Fibroblast of villous mesenchyme (primary cell): ENCODE data around the gene DAAM2. TPM values are rescaled to one million over a fixed set of nuclear protein-coding genes. Genes with fewer than 3 reads are reported as not detected.

Experiments
- DNase-seq: peaks from one replicate; pipeline ENCODE4 v3.0.0-alpha.2; 2010; ENCODE audit warnings: low read depth
- H3K4me3 ChIP-seq: 2 replicates; pipeline ENCODE4 v1.5.1; 2011; ENCODE audit warnings: low read depth, mild to moderate bottlenecking, low read length
- total RNA-seq: library from RNA; depleted of rRNA; stranded (reverse); fragments of >200 nt; gene quantifications from 2 replicates; pipeline ENCODE4 v1.2.3, GENCODE V29; 2012
- TF ChIP-seq, protein P1 (sequence below): IDR thresholded peaks from 2 replicates; pipeline ENCODE4 v1.5.1; 2012; ENCODE audit warnings: low read depth, mild to moderate bottlenecking, low read length; ENCODE audit not compliant: insufficient read depth

DAAM2 gene
- total RNA-seq, 1 donor, result 13.8 TPM

DNA sequence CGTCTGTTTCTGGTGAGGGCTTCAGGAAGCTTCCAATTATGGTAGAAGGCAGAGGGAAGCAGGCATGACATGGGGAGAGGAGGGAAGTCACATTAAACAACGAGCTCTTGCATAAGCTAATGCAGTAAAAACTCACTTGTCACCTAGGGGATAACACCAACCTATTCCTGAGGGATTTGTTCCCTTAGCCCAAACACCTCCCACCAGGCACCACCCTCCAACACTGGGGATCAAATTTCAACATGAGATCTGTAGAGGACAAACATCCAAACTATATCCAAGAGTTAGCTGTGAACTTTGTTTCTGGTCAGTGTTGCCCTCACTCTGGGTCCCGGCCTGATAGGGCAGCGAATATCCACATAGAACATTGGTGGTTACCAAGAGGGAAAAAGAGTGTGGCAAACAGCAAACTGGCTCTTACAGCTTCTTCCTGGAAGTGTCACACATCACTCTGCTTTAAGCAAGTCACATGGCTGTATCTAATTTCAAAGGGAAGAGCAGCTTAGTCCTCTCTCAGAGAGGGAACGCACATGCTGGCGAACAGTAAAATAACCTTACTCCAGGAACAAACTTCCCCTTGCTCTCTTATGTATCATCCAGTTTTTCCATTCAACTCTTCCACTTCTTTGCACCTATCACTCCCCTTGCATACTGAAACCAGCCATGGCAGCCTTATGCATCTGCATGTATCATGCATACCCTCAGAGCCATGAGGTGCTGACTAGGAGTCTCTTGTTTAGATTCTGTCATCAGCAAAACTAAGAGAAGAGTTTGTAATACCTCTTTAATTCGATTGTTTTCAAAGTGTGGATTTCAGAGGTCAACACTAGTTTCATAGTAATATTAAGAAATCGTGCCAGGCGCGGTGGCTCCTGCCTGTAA lies 146.8 kb downstream of the DAAM2 start:
- DNase-seq, result no peak
- TF ChIP-seq, protein P1, sequence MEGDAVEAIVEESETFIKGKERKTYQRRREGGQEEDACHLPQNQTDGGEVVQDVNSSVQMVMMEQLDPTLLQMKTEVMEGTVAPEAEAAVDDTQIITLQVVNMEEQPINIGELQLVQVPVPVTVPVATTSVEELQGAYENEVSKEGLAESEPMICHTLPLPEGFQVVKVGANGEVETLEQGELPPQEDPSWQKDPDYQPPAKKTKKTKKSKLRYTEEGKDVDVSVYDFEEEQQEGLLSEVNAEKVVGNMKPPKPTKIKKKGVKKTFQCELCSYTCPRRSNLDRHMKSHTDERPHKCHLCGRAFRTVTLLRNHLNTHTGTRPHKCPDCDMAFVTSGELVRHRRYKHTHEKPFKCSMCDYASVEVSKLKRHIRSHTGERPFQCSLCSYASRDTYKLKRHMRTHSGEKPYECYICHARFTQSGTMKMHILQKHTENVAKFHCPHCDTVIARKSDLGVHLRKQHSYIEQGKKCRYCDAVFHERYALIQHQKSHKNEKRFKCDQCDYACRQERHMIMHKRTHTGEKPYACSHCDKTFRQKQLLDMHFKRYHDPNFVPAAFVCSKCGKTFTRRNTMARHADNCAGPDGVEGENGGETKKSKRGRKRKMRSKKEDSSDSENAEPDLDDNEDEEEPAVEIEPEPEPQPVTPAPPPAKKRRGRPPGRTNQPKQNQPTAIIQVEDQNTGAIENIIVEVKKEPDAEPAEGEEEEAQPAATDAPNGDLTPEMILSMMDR, result no peak
- H3K4me3 ChIP-seq, result no peak overlapping the region

- no peak for DNase-seq
- H3K4me3 ChIP-seq, result no peak overlapping the region
- TF ChIP-seq, protein P1, result no peak
Measured at GRCh38 chr6:39941138-39941537, 149.0 kb downstream of the DAAM2 start.

- no peak overlapping the region for H3K4me3 ChIP-seq
- TF ChIP-seq, protein P1, result no peak
- no peak for DNase-seq
Measured at GRCh38 chr6:39941820-39942219, 149.6 kb downstream of the DAAM2 start.

DNA sequence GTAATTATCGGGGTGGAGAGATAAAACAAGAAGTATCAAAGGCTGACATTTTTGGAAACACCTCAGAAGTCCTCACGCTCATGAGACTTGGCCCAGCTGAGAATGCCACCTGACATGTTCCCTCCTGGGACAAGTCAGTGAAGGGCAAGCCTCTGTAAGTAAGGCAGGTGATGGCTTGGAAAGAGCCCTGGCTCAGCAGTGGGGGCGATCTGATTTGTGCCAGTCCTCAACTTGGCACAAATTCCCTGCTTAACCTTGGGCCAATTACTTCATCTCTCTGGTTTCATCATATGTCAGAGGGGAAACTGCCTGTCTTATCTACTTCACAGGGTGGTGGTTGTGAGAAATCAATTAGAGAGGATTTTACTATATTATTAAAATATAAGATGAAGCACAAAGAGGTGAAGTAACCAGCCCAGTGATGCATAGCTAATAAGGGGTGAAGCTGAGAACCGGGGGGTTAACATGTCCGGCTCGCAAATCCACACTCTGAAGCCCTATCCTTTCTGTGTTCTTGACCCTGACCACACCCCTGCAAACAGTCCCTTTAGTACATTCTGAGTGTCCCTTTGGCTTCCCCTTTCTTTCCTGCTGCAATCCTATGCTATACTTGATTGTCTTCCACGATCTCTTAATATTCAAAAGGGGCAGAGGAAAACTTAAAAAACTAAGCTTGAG lies 150.9 kb downstream of the DAAM2 start:
- no peak overlapping the region for H3K4me3 ChIP-seq
- TF ChIP-seq, protein P1, result no peak
- DNase-seq, result no peak

DNA sequence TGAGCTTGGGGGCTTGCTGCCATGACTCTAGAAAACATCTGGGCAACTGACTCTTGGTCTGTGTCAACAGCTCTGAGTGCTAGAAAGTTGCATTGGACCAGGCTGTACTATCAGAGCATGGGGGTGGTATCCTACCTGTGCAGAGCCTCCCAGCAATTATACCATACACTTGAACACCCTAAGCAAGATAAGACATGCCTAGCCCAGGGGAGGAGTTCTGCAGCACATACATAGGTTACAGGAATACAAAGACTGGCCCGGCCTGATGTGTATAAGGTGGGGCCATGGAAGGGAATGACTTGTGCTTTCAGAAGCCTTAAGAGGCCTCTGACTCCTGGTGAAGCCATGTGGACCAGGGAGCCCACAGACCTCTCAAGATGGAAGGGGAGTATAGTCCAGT lies 153.4 kb downstream of the DAAM2 start:
- DNase-seq, result no peak
- TF ChIP-seq, protein P1, result no peak
- H3K4me3 ChIP-seq, result no peak overlapping the region

DNA sequence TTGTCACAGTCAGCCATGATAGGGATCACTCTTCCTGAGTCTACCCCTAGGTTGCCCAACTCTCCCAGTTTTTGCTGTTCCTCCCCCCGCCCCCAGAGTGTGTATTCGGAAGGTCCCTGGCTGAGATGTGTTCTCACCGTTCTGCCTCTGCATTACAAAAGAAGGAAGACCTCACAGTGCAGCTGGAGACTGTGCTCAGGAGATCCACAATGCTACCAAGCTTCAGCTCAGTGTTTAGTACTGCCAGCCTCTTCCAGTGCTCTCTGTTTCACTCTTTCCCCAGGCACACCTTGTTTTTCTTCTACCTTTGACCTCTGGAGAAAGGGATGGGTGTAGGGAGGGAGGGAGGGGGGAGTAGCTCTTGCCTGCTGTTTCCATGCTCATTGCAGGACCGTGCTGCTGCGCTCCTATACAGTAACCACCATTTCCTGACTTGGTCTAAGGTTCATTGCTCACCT lies 155.5 kb downstream of the DAAM2 start:
- TF ChIP-seq, protein P1, result no peak
- no peak overlapping the region for H3K4me3 ChIP-seq
- DNase-seq, result no peak
